Astrocyte of the cerebellum (primary cell): ENCODE results near the gene KATNB1.
A peak's percentile ranks its signal among the peaks of the same experiment; 100 is the strongest.

Experiments
- DNase-seq: peaks from one replicate; pipeline ENCODE4 v3.0.0-alpha.2; 2011; ENCODE audit warnings: low read depth
- H3K4me3 ChIP-seq: 2 replicates; pipeline ENCODE4 v1.5.1; 2011; ENCODE audit warnings: mild to moderate bottlenecking, low read depth, low read length, moderate library complexity
- CTCF ChIP-seq: IDR thresholded peaks from 2 replicates; pipeline ENCODE4 v1.5.1; 2012; ENCODE audit warnings: low read length, low read depth, moderate library complexity, mild to moderate bottlenecking; ENCODE audit errors: missing control alignments
- in situ Hi-C: cut with HindIII; loops from 2 replicates; pipeline ENCODE4 v1.10.0; 2017; ENCODE audit warnings: low sequenced_read_pairs

The KATNB1 gene

GRCh38 chr16:57764006-57764340 is 28.4 kb downstream of the KATNB1 start:
- no peak for TF ChIP-seq CTCF
- in situ Hi-C loops: no loop called here
- DNase-seq: no peak
- H3K4me3 ChIP-seq: no peak overlapping the region

GRCh38 chr16:57764341-57765159 is 29.0 kb downstream of the KATNB1 start:
- TF ChIP-seq CTCF: no peak
- peak; percentile 13 for DNase-seq
- in situ Hi-C loops: no loop called here
- H3K4me3 ChIP-seq: no peak overlapping the region

- no peak overlapping the region for H3K4me3 ChIP-seq
- no peak for TF ChIP-seq CTCF
- in situ Hi-C loops: no loop called here
- no peak for DNase-seq
Measured at GRCh38 chr16:57765160-57765728, 29.7 kb downstream of the KATNB1 start.

GRCh38 chr16:57766714-57767348 is 31.3 kb downstream of the KATNB1 start:
- TF ChIP-seq CTCF: no peak
- in situ Hi-C loops: no loop called here
- H3K4me3 ChIP-seq: no peak overlapping the region
- no peak for DNase-seq

GRCh38 chr16:57769541-57770145 is 34.1 kb downstream of the KATNB1 start:
- in situ Hi-C loops: no loop called here
- no peak for TF ChIP-seq CTCF
- DNase-seq: no peak
- no peak overlapping the region for H3K4me3 ChIP-seq

- no peak overlapping the region for H3K4me3 ChIP-seq
- in situ Hi-C loops: no loop called here
- no peak for DNase-seq
- TF ChIP-seq CTCF: no peak
Measured at GRCh38 chr16:57770361-57770760, 34.8 kb downstream of the KATNB1 start.
